Measurements from ENCODE around the gene GIPR.
A peak's percentile ranks its signal among the peaks of the same experiment; 100 is the strongest.
"Not testable (repeated sequence)": the region's sequence is repeated elsewhere in the genome, so short reads cannot be mapped to it uniquely, and the experiment has no call there.

The GIPR gene

DNA sequence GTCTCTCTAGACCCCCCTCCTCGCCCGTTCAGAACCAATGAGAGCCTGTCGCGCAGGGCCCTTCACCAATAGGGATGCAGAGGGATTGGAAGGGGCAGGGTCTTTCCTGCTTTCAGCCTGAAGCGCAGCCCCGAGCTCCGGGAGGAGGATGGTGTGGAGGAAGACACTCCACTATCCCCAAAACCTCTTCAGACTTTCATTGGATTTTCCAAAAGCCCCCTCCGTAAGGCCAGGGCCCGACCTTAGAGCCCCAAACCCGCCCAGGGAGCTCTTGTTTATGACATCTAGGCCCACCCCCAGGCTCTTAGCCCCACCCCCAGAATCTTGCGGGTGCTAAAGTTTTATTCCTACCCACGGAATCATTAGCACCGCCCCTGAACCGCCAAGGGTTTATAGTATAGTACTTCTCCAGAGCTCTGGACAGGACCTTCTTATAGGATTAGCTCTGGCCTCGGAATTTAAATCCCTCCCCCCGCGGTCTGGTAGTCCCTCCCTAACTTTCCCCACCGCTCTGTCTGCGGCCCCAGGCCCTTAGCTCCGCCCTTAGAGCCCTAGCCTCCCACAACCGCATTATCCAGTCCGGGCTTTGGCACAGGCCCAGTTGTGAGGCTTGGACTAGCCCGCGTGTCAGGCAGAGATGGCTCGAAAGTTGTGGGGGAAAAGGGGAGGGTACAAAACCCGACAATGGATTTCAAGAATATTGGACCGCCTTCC lies 22.2 kb upstream of the GIPR start:
- DNase-seq = peak; percentile 89

DNA sequence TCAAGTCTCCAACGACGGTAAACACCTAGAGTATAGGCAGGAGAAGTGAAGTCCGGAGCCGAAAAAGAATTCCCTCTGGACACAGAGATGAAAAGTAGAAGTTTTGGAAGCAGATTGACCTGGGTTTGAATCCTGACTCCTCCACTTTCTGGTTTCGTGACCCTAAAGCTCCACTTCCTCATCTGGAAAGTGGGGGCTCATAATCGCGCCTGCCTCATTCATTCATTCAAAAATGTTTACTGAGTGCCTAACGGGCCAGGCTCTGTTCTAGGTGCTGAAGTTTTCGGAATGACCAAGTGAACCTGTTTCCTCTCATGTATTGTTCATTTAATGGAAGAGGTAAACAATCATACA lies 21.7 kb upstream of the GIPR start:
- DNase-seq = no peak

DNA sequence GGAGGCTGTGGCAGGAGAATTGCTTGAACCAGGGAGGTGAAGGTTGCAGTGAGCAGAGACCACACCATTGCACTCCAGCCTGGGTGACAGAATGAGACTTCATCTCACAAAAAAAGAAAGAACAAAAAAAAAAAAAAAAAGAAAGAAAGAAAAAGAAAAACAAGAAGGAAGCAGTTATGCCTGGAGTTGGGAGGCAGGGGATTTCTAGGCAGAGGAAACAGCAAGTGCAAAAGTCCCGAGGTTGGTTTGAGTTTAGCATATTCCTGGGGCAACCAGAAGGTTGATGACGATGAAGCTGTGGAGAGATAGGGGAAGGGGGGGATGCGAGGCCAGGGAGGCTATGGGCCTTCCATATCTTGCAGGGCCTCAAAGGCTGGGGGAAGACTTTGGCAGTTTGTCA lies 17.3 kb upstream of the GIPR start:
- DNase-seq = no peak

DNA sequence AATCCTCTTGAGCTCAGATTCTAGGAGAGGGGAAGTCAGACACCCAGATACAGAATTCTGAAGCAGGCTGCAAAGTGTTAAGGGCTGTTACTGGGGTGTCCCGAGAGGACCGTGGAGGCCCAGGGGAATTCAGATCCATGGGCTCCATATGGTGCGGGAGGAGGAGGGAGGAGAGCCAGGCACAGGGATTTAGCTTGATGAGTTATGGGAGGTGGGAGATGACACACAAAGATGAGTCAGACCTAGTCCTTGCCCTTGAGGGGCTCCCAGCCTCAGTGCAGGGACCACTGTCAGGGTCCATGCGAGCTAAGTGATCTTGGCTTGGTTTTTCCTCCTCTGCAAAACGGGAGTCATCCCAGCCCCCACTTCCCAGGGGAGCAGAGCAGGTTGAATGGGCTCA lies 14.4 kb upstream of the GIPR start:
- DNase-seq = no peak

DNA sequence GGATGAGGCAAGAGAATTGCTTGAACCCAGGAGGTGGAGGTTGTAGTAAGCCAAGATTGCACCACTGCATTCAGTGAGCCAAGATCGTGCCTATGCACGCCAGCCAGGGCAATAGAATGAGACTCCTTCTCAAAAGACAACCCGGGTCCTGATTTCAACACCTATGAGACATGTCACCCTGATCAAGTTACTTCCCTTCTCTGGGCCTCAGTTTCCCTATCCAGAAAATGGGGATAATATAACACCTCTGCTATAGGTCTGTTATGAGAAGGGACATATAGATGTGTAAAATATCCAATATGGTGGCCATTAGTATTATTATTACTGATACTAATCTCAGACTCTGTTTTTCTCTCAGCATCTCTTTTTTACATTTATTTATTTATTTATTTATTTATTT lies 12.9 kb upstream of the GIPR start:
- no peak for DNase-seq

DNA sequence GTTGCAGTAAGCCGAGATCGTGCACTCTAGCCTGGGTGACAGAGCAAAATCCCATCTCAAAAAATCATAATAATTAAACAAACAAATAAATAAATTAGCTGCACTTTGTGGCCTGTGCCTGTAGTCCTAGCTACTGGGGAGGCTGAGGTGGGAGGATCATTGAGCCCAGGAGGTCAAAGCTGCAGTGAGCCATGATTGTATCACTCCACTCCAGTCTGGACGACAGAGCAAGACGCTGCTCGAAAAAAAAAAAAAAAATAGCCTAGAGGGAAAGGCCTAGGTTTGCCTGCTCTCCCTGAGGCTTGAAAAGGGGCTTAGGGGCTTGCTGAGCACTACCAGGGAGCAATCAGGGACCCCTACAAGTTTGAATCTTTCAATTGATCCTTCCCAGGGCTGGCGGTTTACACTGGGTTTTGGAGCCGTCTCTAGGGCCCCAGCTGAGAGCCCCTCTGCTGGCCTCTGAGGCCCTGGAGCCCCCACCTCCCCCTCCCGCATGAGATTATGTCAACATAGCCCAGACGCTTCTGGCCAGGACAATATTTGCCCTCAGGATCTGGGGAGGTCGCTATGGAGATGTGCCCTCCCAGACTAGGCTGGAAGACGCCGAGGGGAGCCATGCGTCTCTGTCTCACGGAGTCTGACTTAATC lies 10.4 kb upstream of the GIPR start:
- no peak for DNase-seq

DNA sequence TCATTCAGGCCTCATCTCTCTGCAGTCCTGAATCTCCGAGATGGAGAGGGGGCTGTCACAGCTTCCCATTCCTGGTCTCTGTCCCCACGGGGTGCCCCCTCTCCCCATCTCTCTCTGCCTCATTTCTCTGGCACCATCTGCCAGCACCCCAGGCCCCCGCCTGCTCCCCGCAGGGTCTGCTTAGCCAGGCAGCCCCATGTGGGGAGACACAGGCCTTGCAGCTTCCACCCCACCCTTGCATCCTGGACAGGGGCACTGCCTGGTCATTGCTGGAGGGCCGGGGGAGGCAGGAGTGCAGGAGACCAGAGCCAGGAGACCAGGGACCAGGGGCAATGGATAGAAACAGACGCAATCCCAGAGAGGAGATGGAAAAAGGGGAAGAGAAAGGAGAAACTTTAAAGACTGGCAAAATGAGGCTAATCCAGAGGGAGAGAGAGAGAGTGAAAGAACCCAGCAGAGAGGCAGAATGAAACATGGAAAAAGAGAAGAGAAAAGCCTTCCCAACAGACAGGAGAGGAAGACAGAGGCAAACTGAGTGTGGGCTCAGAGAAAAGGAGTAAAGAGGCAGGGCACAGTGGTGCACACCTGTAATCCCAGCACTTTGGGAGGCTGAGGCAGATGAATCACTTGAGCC lies 8.8 kb upstream of the GIPR start:
- DNase-seq = no peak

DNA sequence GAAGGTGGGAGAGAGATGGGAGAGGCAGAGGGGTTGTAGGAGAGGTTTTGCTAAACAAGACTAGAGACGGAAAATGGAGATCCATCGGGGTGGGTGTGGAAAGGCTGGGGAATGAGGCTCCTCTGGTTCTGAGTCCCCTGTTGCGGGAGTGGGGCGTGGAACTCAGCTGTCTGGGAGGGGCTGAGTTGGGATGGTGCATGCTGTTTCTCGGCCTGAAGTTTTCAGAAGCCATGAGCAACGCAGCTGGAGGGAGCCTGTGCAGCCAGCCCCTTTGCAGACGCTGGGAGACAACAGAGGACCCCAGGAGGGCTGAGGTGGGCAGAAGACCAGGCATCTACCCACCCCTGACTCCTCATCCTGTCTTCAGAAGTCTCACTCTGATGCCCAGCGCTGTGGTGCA lies 7.4 kb upstream of the GIPR start:
- no peak for DNase-seq

DNA sequence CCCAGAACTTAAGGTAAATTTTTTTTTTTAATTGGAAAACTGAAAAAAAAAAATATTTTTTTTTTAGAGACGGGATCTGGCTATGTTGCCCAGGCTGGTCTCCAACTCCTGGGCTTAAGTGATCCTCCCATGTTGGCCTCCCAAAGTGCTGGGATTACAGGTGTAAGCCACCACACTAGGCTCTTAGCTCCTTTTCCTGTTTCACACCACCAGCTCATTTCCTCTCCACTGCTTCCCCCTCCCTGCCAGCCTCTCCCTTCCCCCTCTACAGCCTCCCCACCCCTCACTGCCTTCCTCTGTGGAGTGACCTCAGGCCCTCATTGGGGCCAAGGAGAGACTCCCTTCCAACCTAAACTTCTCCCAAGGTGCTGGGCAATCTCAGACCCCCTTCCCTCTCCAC lies 4.2 kb upstream of the GIPR start:
- DNase-seq = no peak

DNA sequence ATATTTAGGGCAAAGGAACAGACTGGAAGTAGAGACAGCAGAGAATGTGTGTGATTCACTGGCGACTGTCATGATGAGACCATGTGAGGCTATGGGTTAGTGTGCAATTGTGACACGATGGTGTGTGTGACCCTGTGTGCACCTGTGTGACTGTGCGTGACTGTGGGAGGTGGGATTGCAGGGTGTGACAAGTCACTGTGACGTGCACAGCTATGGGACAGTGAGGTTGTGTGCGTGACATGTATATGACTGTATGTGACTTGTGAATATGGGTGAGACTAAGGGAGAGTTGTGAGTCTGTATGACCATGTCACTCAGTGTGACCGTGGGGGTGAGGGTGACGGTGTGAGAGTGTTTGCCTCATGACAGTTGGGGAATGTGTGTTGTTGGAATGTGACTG lies 3.4 kb upstream of the GIPR start:
- DNase-seq = no peak

DNA sequence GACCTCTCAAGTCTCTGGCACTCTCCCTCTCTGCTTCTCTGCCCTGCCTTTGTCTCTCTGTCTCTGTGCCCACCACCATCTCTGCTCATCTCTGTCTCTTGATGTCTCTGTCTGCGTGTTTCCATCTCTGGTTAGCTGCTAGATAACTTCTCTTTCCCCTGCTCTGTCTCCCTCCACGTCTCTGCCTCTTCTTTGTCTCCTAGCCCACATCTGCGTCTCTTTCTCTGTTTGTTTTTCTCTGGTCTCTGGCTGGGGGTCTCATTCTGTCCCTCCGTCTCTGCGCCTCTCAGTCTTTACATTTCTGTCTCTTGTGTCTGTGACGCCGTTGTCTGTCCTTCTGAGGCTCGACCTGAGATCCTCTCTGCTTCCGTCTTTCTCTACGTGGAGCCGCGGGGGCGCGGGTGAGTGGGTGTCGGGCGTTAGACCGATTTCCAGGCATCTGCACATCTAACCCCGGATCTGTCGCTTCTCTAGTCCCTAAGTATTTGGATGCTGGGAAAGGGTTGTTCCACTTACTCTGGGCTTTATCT lies 386 bp downstream of the GIPR start:
- DNase-seq = no peak

DNA sequence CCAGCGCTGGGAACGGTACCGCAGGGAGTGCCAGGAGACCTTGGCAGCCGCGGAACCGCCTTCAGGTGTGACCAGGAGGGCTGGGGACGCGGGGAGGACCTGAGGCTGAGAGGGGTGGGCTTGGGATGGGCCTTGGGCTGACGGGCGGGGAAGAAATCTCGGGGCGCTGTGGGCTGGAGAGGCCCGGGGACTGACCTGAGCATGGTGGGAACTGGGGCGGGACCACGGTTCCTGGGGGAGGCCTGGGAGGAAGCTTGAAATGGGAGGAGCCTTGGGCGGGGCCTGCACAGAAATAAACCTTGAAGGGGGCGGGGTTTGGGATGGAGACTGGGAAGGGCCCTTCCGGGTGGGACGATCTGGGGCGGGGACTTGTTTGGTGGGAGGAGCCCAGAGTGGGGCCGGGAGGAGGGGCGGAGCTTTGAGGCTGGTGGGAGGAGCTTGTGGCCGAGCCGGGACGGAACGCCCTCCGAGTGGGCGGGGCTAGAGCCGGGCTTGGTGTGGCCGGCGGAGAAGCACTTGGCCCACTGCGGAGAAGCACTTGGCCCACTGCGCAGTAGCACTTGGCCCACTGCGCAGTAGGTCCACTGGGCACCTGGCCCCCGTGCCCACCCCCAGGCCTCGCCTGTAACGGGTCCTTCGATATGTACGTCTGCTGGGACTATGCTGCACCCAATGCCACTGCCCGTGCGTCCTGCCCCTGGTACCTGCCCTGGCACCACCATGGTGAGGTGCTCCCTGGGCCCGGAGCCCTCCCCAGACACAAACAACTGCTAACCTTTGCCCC lies 2.8 kb downstream of the GIPR start:
- peak; percentile 86 for DNase-seq

DNA sequence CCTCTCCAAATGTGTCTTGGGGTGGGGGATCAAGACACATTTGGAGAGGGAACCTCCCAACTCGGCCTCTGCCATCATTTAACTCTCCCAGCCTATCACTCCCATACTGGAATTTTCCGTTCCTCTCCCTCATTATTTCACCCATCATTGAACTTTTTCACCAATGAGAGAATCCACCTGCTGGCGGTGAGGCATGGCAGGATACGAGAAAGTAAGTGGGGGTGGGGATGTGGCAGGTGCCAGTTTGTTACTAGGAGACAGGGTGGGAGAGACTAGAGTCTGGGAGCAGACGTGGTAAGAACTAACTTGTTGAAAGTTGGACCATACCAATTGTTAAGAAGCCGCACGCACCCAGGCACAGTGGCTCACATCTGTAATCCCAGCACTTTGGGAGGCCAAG lies 6.9 kb downstream of the GIPR start:
- no peak for DNase-seq

DNA sequence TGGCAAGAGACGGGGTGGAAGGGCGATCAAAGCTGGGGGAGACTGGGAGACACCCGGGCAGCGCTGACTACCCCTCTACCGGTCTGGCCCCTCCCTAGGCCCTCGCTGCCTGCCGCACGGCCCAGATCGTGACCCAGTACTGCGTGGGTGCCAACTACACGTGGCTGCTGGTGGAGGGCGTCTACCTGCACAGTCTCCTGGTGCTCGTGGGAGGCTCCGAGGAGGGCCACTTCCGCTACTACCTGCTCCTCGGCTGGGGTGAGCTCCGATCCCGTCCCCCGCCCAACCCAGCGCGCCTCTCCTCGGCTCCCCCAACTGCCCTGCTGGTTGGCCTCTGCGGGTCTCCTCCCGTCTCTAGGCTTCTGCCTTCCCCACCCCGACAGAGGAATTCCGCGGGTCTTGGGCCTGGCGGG lies 8.8 kb downstream of the GIPR start:
- peak; percentile 67 for DNase-seq

DNA sequence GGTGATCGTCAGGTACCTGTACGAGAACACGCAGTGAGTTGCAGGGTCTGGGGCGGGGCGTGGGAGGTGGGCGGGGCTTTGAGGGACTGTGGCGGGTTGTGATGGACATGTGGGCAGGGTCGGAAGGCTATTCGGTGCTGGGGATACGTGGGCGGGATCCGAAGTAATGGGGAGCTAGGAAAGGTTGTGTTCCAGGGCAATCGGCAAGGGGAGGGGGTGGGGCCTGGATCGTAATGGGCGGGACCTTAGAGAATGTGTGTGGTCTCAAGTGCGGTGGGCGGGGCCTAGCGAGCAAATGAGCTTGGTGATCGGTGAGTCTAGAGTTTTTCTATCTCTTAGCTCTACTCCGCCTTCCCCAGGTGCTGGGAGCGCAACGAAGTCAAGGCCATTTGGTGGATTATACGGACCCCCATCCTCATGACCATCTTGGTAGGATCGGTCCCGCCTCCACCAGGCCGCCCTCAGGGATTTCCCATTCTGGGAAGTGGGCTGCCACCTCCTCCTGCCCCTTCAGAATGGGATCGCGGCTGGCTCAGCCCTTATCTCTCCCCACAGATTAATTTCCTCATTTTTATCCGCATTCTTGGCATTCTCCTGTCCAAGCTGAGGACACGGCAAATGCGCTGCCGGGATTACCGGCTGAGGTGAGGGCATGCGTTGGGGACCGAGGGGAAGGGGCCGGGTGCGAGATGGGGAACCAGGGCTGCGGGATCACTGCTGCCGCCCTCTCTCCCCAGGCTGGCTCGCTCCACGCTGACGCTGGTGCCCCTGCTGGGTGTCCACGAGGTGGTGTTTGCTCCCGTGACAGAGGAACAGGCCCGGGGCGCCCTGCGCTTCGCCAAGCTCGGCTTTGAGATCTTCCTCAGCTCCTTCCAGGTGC lies 9.6 kb downstream of the GIPR start:
- DNase-seq = peak; percentile 94

DNA sequence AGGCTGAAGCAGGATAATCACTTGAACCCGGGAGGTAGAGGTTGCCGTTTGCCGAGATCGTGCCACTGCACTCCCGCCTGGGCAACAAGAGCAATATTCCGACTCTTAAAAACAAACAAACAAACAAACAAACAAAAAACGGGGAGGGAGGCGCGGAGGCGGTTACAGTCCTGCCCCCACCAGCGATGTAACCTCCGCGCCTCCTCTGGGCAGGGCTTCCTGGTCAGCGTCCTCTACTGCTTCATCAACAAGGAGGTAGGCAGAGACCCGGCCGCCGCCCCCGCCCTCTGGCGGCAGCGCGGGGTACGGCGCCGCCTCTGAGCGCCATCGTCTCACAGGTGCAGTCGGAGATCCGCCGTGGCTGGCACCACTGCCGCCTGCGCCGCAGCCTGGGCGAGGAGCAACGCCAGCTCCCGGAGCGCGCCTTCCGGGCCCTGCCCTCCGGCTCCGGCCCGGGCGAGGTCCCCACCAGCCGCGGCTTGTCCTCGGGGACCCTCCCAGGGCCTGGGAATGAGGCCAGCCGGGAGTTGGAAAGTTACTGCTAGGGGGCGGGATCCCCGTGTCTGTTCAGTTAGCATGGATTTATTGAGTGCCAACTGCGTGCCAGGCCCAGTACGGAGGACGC lies 13.5 kb downstream of the GIPR start:
- peak; percentile 90 for DNase-seq

DNA sequence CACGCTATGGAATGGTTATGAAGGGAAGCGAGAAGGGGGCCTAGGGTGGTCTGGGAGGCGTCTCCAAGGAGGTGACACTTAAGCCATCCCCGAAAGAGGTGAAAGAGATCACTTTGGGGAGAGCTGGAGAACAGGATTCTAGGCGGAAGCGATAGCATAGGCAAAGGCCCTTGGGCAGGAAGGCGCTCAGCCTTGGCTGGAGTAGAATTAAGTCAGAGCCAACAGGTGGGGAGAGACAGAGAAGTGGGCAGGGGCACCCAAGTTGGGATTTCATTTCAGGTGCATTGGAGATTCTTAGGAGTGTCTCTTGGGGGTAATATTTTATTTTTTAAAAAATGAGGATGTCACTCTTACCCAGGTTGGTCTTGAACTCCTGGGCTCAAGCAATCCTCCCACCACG lies 14.1 kb downstream of the GIPR start:
- DNase-seq = no peak

DNA sequence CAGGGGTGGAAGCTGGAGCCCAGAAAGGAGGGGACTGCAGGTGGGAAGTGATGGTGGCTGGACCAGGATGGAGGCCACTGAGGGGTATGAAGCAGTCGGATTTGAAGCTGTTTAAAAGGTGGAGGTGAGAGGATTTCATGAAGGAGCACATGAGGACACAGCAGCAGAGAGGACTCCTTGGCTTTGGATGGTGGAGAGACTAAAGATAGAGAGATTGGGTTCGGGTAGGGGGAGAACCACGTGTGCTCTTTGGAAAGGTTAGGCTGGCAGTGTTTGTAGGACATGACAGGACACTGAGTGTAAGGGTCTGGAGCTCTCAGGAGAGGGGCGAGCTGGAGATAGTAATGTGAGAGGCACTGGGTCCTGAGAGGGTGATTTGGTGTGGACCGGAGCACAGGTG lies 14.9 kb downstream of the GIPR start:
- no peak for DNase-seq

DNA sequence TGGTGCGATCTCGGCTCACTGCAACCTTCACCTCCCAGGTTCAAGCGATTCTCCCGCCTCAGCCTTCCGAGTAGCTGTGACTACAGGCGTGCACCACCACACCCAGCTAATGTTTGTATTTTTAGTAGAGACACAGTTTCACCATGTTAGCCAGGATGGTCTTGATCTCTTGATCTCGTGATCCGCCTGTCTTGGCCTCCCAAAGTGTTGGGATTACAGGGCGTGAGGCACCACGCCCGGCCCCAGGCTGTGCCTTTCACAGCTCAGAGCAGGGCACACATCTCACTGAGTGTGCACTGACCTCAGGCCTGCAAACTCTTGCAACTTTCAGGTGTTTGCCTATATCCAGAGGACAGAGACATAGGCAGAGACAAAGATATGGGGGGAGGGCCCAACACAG lies 17.0 kb downstream of the GIPR start:
- not testable (repeated sequence) for DNase-seq

DNA sequence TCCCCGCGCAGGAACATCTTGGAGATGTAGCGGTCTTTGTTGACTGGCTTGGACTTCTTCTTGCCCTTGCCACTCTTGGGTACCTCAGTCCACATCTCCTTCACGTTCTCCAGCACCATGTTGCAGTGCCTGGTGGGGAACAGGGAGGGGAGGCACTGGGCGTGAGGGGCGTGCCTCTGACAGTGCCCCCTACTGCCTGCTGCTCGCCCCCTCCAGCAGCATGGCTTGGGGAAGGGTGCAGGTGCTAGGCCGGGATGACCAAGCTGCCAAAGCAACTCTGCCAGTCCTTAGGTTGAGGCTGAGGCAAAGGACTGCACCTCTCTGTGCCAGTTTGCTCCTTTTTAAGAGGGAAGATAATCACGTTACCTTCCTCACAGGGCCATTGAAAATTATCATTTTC lies 19.6 kb downstream of the GIPR start:
- DNase-seq = no peak

DNA sequence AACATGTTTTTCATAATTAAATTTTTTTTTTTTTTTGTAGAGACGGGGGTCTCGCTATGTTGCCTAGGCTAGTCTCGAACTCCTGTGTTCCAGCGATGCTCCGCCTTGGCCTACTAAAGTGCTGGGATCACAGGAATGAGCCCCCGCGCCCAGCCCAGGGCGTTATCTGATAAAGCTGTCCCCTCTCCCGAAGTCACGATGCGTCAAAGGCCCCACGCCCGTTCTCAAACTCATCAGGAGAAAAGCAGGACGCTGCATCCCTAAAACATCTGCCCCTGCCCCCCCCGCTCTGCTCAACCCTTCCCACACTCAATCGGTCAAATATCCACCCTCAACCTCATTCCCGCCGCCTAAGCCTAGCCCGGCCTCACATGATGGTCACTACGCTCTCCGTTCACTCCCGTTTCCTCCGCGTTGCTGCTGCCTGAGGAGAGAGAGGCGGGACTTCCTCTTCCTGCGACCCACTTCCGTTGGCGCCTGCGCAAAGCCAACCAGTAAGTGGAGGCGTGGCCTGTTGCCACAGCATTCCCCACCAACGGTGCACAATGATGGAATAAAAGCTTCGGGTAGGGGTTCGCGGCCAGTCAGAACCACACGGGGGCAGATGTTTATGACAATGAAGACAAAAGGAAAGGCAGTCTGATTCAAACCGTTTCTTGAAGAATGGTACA lies 23.6 kb downstream of the GIPR start, which contains the start of gene SNRPD2:
Gene SNRPD2 (minus strand): TSS at position 438 of the 671 bp plus-strand sequence. CDS start 65 bp downstream, at position 373.
- DNase-seq = peak; percentile 95

Data from activated CD4-positive, alpha-beta T cell treated with anti-CD3 and anti-CD28 coated beads for 48 hours (primary cell).